ENCODE results near the gene ANKRD29.

The ANKRD29 gene

GRCh38 chr18:23623040-23623439 is 39.7 kb downstream of the ANKRD29 start:
- in situ Hi-C loops (cut with MboI; ENCODE audit: low sequenced_read_pairs): loop anchor here (10.0 to 25.0 kb wide), 3 partner anchors 82 to 489 kb away; no protein-coding TSS in a partner anchor

GRCh38 chr18:23619388-23619881 is 43.3 kb downstream of the ANKRD29 start:
- in situ Hi-C loops (cut with MboI; ENCODE audit: low sequenced_read_pairs): loop anchor here (25.0 kb wide), 2 partner anchors 193 to 493 kb away; no protein-coding TSS in a partner anchor

GRCh38 chr18:23618862-23619387 is 43.8 kb downstream of the ANKRD29 start:
- in situ Hi-C loops (cut with MboI; ENCODE audit: low sequenced_read_pairs): loop anchor here (25.0 kb wide), 2 partner anchors 193 to 493 kb away; no protein-coding TSS in a partner anchor

GRCh38 chr18:23617412-23618014 is 45.2 kb downstream of the ANKRD29 start:
- in situ Hi-C loops (cut with MboI; ENCODE audit: low sequenced_read_pairs): loop anchor here (25.0 kb wide), 2 partner anchors 195 to 495 kb away; no protein-coding TSS in a partner anchor

GRCh38 chr18:23616258-23616657 is 46.5 kb downstream of the ANKRD29 start:
- in situ Hi-C loops (cut with MboI; ENCODE audit: low sequenced_read_pairs): loop anchor here (25.0 kb wide), 2 partner anchors 196 to 496 kb away; no protein-coding TSS in a partner anchor

GRCh38 chr18:23614891-23615290 is 47.8 kb downstream of the ANKRD29 start:
- in situ Hi-C loops (cut with MboI; ENCODE audit: low sequenced_read_pairs): loop anchor here (25.0 kb wide), 2 partner anchors 197 to 497 kb away; no protein-coding TSS in a partner anchor

GRCh38 chr18:23614413-23614812 is 48.3 kb downstream of the ANKRD29 start:
- in situ Hi-C loops (cut with MboI; ENCODE audit: low sequenced_read_pairs): loop anchor here (25.0 kb wide), 2 partner anchors 198 to 498 kb away; no protein-coding TSS in a partner anchor

- in situ Hi-C loops (cut with MboI; ENCODE audit: low sequenced_read_pairs): loop anchor here (25.0 kb wide), 2 partner anchors 199 to 499 kb away; no protein-coding TSS in a partner anchor
Observed at GRCh38 chr18:23613091-23613475, 49.6 kb downstream of the ANKRD29 start.

GRCh38 chr18:23612434-23613090 is 50.1 kb downstream of the ANKRD29 start:
- in situ Hi-C loops (cut with MboI; ENCODE audit: low sequenced_read_pairs): loop anchor here (25.0 kb wide), 2 partner anchors 200 to 500 kb away; no protein-coding TSS in a partner anchor

GRCh38 chr18:23609390-23610023 is 53.2 kb downstream of the ANKRD29 start:
- in situ Hi-C loops (cut with MboI; ENCODE audit: low sequenced_read_pairs): loop anchor here (25.0 kb wide), 2 partner anchors 203 to 503 kb away; no protein-coding TSS in a partner anchor

GRCh38 chr18:23608211-23608610 is 54.5 kb downstream of the ANKRD29 start:
- in situ Hi-C loops (cut with MboI; ENCODE audit: low sequenced_read_pairs): loop anchor here (25.0 kb wide), 2 partner anchors 204 to 504 kb away; no protein-coding TSS in a partner anchor

- in situ Hi-C loops (cut with MboI; ENCODE audit: low sequenced_read_pairs): loop anchor here (25.0 kb wide), 2 partner anchors 206 to 506 kb away; no protein-coding TSS in a partner anchor
Observed at GRCh38 chr18:23605941-23606340, 56.8 kb downstream of the ANKRD29 start.

GRCh38 chr18:23599809-23600208 is 62.9 kb downstream of the ANKRD29 start:
- in situ Hi-C loops (cut with MboI; ENCODE audit: low sequenced_read_pairs): loop anchor here (25.0 kb wide), 2 partner anchors 212 to 512 kb away; no protein-coding TSS in a partner anchor

GRCh38 chr18:23596183-23596582 is 66.5 kb downstream of the ANKRD29 start:
- in situ Hi-C loops (cut with MboI; ENCODE audit: low sequenced_read_pairs): no loop called here

GRCh38 chr18:23595591-23595990 is 67.1 kb downstream of the ANKRD29 start:
- in situ Hi-C loops (cut with MboI; ENCODE audit: low sequenced_read_pairs): no loop called here

GRCh38 chr18:23593720-23594119 is 69.0 kb downstream of the ANKRD29 start:
- in situ Hi-C loops (cut with MboI; ENCODE audit: low sequenced_read_pairs): no loop called here

GRCh38 chr18:23592911-23593310 is 69.8 kb downstream of the ANKRD29 start:
- in situ Hi-C loops (cut with MboI; ENCODE audit: low sequenced_read_pairs): no loop called here

- in situ Hi-C loops (cut with MboI; ENCODE audit: low sequenced_read_pairs): no loop called here
Observed at GRCh38 chr18:23591011-23591410, 71.7 kb downstream of the ANKRD29 start.

- in situ Hi-C loops (cut with MboI; ENCODE audit: low sequenced_read_pairs): no loop called here
Observed at GRCh38 chr18:23588836-23589560, 73.7 kb downstream of the ANKRD29 start.

GRCh38 chr18:23587220-23587642 is 75.5 kb downstream of the ANKRD29 start:
- in situ Hi-C loops (cut with MboI; ENCODE audit: low sequenced_read_pairs): no loop called here

Measured in HL-60/S4 (cell line).